Activated CD4-positive, alpha-beta T cell treated with anti-CD3 and anti-CD28 coated beads, Interleukin-2, amount 10 ng/mL, durations not matched to agents 24 days and 14 days (primary cell): Measurements from ENCODE around the gene ANO1. TPM values are rescaled to one million over a fixed set of nuclear protein-coding genes. Genes with fewer than 3 reads are reported as not detected.

Source experiments
- DNase-seq: peaks from one replicate; pipeline ENCODE4 v3.0.0; 2022
- H3K27ac Mint-ChIP-seq: one replicate; pipeline ENCODE4 v1.8.0; 2022; ENCODE audit warnings: mild to moderate bottlenecking, mixed read lengths
- H3K27me3 Mint-ChIP-seq: one replicate; pipeline ENCODE4 v1.8.0; 2022; ENCODE audit warnings: mixed read lengths
- H3K36me3 Mint-ChIP-seq: one replicate; pipeline ENCODE4 v1.8.0; 2022; ENCODE audit warnings: low read depth, mild to moderate bottlenecking, mixed read lengths
- H3K4me1 Mint-ChIP-seq: one replicate; pipeline ENCODE4 v1.8.0; 2021; ENCODE audit warnings: mixed read lengths
- H3K4me3 Mint-ChIP-seq: one replicate; pipeline ENCODE4 v1.8.0; 2022; ENCODE audit warnings: mild to moderate bottlenecking, moderate library complexity, mixed read lengths
- H3K9me3 Mint-ChIP-seq: one replicate; pipeline ENCODE4 v1.8.0; 2021; ENCODE audit warnings: mixed read lengths
- intact Hi-C: fragments of 100-400 bp; cut with micrococcal nuclease; formaldehyde crosslinking; loops from one replicate; pipeline ENCODE4 v1.15.1; 2023
- total RNA-seq: library from RNA; stranded (reverse); gene quantifications from 2 replicates; pipeline ENCODE4 v1.2.3, GENCODE V29; 2022

Gene ANO1
- total RNA-seq, 1 donor from 2014 or later = not detected

DNA sequence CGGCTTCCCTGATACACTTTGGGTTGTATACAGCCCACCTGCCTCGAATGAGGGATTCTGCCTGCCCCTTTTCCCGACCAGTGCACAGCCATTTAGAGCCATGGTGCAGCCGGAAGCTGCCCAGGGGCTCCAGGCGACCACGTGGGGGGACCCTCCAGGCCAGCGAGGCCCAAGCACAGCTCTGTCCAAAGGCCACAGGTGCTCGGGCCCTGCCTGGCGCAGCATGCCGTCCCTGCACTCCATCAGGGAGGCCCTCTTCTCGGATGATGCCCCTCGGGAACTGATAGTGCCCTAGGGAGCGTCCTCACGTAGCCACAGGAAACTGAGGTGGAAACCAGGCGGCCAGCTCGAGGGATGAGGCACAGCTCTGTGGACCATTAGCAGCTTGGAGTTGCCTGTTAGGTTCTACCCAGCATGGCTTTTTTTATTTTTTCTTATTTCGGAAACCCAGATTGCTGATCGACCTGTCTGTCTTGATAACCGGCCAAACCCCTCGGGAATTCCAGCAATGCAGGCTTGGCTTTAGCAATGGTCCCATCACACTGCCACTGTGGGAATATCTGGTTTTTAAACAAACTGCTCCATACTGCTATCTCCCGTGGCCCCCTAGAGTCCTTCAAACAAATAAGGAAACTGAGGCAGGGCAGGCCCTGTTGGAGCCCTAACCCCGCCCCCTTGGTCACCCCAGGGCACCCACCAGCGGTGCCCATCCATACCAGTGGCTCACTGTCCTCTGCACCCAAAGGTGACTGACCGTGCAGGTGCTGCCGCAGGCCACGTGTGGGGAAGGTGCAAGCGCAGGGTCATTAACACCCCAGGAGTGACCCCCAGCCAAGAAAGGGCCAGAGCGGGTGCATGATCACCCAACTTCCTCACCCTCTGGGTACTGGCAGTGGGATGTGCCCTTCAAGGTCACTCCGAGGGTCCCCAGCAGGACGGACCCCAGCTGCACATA, 8.0 kb downstream of the ANO1 start:
- Mint-ChIP-seq H3K4me3 (no peak overlapping the region), H3K4me1 (no peaks in the 10 kb centered on the region), H3K27me3 (peaks cover 6% of the 10 kb centered on the region), H3K36me3 (no peaks in the 10 kb centered on the region), H3K9me3 (no peaks in the 10 kb centered on the region), H3K27ac (no peak overlapping the region)
- DNase-seq = no peak
- intact Hi-C loops = no loop called here

DNA sequence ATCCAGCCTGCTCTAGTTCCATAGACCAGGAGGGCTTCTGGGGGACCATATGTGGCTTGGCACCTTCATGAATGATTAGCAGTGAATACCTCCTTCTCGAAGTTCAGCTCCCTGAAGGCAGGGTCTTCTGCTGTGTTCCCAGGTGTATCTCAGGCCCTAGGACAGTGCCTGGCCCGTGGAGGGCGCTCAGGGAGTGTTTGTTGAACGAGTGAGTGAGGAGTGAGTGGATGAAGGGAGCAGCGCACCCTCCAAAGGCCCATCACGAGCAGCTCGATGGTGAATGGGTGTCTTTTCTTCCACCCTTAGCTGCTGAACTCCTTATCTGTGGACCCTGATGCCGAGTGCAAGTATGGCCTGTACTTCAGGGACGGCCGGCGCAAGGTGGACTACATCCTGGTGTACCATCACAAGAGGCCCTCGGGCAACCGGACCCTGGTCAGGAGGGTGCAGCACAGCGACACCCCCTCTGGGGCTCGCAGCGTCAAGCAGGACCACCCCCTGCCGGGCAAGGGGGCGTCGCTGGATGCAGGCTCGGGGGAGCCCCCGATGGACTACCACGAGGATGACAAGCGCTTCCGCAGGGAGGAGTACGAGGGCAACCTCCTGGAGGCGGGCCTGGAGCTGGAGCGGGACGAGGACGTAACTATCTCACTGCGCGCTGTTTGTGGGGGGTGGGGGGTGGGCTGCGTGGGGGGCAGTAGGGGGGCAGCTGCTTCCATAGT, 9.5 kb downstream of the ANO1 start:
- H3K4me1 Mint-ChIP-seq = no peaks in the 10 kb centered on the region
- no peak overlapping the region for H3K4me3 Mint-ChIP-seq
- H3K27ac Mint-ChIP-seq = no peak overlapping the region
- H3K9me3 Mint-ChIP-seq = no peaks in the 10 kb centered on the region
- intact Hi-C loops = no loop called here
- no peaks in the 10 kb centered on the region for H3K36me3 Mint-ChIP-seq
- H3K27me3 Mint-ChIP-seq = peaks cover 1% of the 10 kb centered on the region
- DNase-seq = no peak

DNA sequence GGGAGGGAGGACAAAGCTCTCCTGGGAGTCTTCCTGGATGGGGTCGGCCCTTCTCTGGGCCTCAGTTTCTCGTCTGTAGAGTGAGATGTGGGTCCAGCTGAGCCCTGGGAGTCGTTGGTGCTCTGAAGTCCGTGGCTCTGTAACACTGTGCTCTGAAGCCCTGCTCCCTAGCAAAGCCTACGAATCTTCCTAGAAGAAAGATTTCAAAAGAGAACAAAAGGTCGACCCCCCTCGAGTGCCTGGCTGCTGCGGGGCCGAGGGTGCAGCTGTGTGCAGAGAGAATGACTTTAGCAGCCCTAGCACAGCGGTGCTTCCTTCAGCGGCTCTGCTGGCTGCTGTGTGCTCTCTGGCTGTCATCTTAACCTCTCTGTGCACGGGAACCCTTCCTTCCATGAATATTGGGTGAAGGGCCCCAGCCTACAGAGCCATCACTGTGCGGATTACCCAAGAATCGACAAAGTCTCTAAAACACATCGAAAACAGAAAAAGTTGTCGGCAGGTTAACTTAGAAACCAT, 10.7 kb downstream of the ANO1 start:
- Mint-ChIP-seq H3K9me3 (no peaks in the 10 kb centered on the region), H3K36me3 (no peaks in the 10 kb centered on the region), H3K27ac (no peak overlapping the region), H3K4me1 (no peaks in the 10 kb centered on the region), H3K27me3 (no peaks in the 10 kb centered on the region), H3K4me3 (no peak overlapping the region)
- intact Hi-C loops = no loop called here
- no peak for DNase-seq

DNA sequence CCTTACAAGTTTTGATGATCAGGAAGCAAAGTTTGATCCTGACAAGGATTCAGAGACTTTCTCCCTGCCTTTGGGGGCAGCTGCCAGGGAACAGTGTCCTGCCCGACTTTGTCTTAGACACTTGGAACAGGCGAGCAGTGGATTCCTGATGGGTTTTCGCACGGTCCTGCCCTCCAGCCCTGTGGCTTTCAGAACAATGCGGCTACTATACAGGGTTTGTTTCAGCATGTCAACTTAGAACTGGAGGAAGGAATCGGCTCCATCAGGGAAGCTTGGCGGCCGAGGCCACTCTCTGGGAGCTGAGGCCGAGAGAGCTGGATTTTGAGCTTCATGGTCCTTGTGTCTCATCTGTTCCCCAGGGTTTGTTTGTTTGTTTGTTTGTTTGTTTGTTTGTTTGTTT, 11.5 kb downstream of the ANO1 start:
- H3K27me3 Mint-ChIP-seq = no peaks in the 10 kb centered on the region
- no peak overlapping the region for H3K4me3 Mint-ChIP-seq
- no peak for DNase-seq
- no peak overlapping the region for H3K27ac Mint-ChIP-seq
- intact Hi-C loops = no loop called here
- H3K9me3 Mint-ChIP-seq = no peaks in the 10 kb centered on the region
- H3K4me1 Mint-ChIP-seq = no peaks in the 10 kb centered on the region
- H3K36me3 Mint-ChIP-seq = no peaks in the 10 kb centered on the region

- Mint-ChIP-seq H3K9me3 (no peaks in the 10 kb centered on the region), H3K27ac (no peak overlapping the region), H3K4me1 (no peaks in the 10 kb centered on the region), H3K27me3 (no peaks in the 10 kb centered on the region), H3K4me3 (no peak overlapping the region), H3K36me3 (no peaks in the 10 kb centered on the region)
- intact Hi-C loops = no loop called here
- DNase-seq = no peak
These were observed 12.9 kb downstream of the ANO1 start for GRCh38 chr11:70090961-70091381.

- no peaks in the 10 kb centered on the region for H3K27me3 Mint-ChIP-seq
- no peaks in the 10 kb centered on the region for H3K36me3 Mint-ChIP-seq
- no peak overlapping the region for H3K4me3 Mint-ChIP-seq
- H3K27ac Mint-ChIP-seq = no peak overlapping the region
- intact Hi-C loops = no loop called here
- no peaks in the 10 kb centered on the region for H3K9me3 Mint-ChIP-seq
- no peak for DNase-seq
- no peaks in the 10 kb centered on the region for H3K4me1 Mint-ChIP-seq
These were observed 13.5 kb downstream of the ANO1 start for GRCh38 chr11:70091638-70092037.

DNA sequence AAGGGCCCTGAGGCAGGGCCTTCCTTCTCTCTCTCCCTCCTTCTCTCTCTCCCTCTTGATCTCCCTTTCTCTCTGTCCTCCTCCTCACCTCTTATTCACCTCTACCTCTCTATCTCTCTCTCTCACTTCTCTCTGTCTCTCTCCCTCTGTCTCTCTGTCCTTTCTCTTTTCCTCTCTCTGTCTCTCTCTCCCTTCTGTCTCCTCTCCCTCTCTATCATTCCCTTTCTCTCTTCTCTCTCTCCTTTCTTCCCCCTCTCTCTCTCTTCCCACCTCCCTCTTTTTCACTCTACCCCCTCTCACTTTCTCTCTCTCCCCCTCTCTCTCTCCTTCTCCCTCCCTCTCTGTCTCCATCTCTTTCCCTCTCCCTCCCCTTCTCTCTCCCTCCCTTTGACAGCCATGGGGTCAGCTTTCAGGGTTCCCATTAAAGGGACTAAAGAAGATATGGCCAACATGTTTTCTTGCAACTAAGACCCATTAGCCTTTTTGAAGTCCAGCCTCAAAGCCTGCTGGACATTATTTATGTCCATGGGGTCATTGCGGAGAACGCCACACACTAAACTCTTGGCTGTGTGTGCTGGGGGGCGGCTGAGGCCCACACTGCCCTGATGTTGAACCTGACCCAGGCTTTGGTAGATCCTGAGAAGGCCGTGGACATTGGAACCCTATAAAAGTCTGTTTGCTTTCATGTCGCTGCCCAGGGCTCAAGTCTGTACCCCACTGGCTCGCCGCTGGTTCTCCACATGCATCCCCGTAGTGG, 15.0 kb downstream of the ANO1 start:
- Mint-ChIP-seq H3K9me3 (no peaks in the 10 kb centered on the region), H3K4me3 (no peak overlapping the region), H3K27me3 (no peaks in the 10 kb centered on the region), H3K36me3 (no peaks in the 10 kb centered on the region), H3K27ac (no peak overlapping the region), H3K4me1 (no peaks in the 10 kb centered on the region)
- intact Hi-C loops = no loop called here
- DNase-seq = no peak

- no peak for DNase-seq
- H3K9me3 Mint-ChIP-seq = no peaks in the 10 kb centered on the region
- no peaks in the 10 kb centered on the region for H3K27me3 Mint-ChIP-seq
- no peak overlapping the region for H3K27ac Mint-ChIP-seq
- no peaks in the 10 kb centered on the region for H3K4me1 Mint-ChIP-seq
- intact Hi-C loops = no loop called here
- H3K4me3 Mint-ChIP-seq = no peak overlapping the region
- H3K36me3 Mint-ChIP-seq = no peaks in the 10 kb centered on the region
These were observed 17.6 kb downstream of the ANO1 start for GRCh38 chr11:70095541-70096252.

DNA sequence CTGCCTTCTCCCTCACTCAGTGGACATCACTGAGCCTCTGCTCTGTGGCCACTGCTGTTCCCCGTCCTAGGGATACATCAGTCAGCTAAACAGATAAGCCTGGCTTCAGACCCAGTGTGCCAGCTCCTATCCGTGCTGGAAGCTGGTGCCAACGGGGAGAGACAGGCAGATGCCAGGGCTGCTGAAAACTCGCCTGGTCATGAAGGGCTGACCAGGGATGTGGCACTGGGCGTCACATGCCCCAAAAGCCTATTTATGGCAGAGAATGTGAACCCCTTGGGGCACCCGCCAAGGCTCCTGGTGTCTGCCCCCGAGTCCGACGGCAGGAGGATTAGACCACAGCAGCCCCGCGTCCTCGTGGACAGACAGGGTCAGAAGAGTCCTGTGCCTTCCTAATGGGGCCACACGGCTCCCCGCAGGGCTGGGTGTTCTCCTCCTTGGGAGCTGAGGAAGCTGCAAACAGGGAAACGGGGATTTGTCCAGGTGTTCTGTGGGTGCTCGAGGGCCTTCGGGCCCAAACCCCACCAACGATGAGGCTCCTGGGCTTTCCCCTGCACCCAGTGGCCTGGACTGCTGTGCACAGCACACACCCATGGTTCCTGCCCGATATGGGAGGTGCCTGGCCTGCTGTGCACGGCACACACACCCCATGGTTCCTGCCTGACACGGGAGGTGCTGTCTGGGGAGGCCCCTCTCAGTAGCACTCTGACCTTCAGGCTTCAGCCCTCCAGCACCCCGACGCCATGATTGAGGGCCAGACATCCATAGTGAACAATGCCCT, 19.9 kb downstream of the ANO1 start:
- no peaks in the 10 kb centered on the region for H3K9me3 Mint-ChIP-seq
- H3K36me3 Mint-ChIP-seq = no peaks in the 10 kb centered on the region
- H3K4me1 Mint-ChIP-seq = no peaks in the 10 kb centered on the region
- no peaks in the 10 kb centered on the region for H3K27me3 Mint-ChIP-seq
- no peak overlapping the region for H3K4me3 Mint-ChIP-seq
- intact Hi-C loops = no loop called here
- H3K27ac Mint-ChIP-seq = no peak overlapping the region
- DNase-seq = no peak

GRCh38 chr11:70098936-70099335, 20.8 kb downstream of the ANO1 start:
- intact Hi-C loops = no loop called here
- no peaks in the 10 kb centered on the region for H3K9me3 Mint-ChIP-seq

DNA sequence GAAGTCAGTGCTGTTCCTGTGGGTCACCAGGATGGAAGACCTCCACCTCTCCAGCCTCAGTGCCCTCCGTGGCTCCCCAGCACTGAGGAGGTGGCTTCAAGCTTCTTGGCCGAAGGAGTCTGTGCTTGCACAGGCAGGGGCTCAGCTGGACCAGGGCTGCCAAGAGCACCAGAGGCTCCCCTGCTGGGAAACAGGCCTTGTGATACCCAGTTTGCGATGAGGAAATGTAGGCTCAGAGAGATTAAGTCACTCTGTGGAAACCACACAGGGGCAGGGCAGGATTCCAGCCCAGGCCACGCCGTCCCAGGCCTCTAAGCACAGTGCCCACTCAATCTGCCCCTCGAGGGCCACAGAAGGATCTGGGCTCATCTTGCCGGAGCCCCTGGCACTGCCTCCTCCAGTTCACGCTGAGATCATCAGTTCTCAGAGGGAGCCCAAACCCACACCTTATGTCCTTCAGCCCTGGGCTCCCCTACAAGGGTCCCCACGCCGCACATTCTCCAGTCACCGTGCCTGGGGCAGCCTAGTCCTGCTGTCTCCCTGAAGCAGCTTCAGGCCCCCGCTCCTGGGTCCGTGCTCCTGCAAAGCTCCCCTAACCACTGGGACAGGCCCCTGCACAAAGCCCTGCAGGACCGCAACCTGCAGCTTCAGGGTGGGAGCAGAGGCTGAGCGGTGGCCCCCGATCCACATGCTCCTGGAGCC, 21.6 kb downstream of the ANO1 start:
- H3K36me3 Mint-ChIP-seq = no peaks in the 10 kb centered on the region
- no peak for DNase-seq
- H3K9me3 Mint-ChIP-seq = no peaks in the 10 kb centered on the region
- H3K27me3 Mint-ChIP-seq = no peaks in the 10 kb centered on the region
- H3K4me3 Mint-ChIP-seq = no peak overlapping the region
- intact Hi-C loops = no loop called here
- H3K27ac Mint-ChIP-seq = no peak overlapping the region
- H3K4me1 Mint-ChIP-seq = no peaks in the 10 kb centered on the region

More at GRCh38 chr11:70098936-70099335, 20.8 kb downstream of the ANO1 start:
- Mint-ChIP-seq H3K36me3 (no peaks in the 10 kb centered on the region), H3K4me1 (no peaks in the 10 kb centered on the region), H3K27ac (no peak overlapping the region), H3K4me3 (no peak overlapping the region), H3K27me3 (no peaks in the 10 kb centered on the region)
- DNase-seq = no peak

DNA sequence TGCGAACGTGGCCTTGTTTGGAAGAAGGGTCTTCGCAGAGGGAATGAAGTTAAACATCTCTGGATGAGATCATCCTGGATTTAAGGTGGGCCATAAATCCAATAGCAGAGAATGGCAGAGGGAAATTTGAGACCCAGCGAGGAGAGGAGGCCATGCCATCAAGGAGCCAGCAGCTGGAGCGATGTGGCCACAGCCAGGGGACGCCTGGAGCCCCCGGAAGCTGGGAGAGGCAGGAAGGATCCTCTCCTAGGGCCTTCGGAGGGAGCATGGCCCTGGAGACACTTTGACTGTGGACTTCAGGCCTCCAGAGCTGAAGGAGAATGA, 22.1 kb downstream of the ANO1 start:
- Mint-ChIP-seq H3K9me3 (no peaks in the 10 kb centered on the region), H3K4me3 (no peak overlapping the region), H3K4me1 (no peaks in the 10 kb centered on the region), H3K27ac (no peak overlapping the region), H3K27me3 (no peaks in the 10 kb centered on the region), H3K36me3 (no peaks in the 10 kb centered on the region)
- intact Hi-C loops = no loop called here
- no peak for DNase-seq
